ENCODE data around the gene UNC5B.

The UNC5B gene

GRCh38 chr10:71302874-71303568, 90.7 kb downstream of the UNC5B start:
- DNase-seq, result no peak

GRCh38 chr10:71303569-71303907, 91.2 kb downstream of the UNC5B start:
- DNase-seq, result no peak

GRCh38 chr10:71304914-71305313, 92.5 kb downstream of the UNC5B start:
- no peak for DNase-seq

- no peak for DNase-seq
Measured at GRCh38 chr10:71306979-71307378, 94.6 kb downstream of the UNC5B start.

GRCh38 chr10:71307469-71308085, 95.2 kb downstream of the UNC5B start:
- no peak for DNase-seq

- DNase-seq, result no peak
Measured at GRCh38 chr10:71308244-71308643, 95.9 kb downstream of the UNC5B start.

GRCh38 chr10:71308985-71309384, 96.6 kb downstream of the UNC5B start:
- DNase-seq, result no peak

- no peak for DNase-seq
Measured at GRCh38 chr10:71309919-71310318, 97.5 kb downstream of the UNC5B start.

- no peak for DNase-seq
Measured at GRCh38 chr10:71312220-71312619, 99.8 kb downstream of the UNC5B start.

GRCh38 chr10:71312811-71313789, 100.7 kb downstream of the UNC5B start:
- no peak for DNase-seq

GRCh38 chr10:71314028-71314693, 101.8 kb downstream of the UNC5B start:
- peak; percentile 78 for DNase-seq

- DNase-seq, result no peak
Measured at GRCh38 chr10:71314694-71315225, 102.4 kb downstream of the UNC5B start.

- no peak for DNase-seq
Measured at GRCh38 chr10:71316056-71316785, 103.9 kb downstream of the UNC5B start.

- DNase-seq, result no peak
Measured at GRCh38 chr10:71316786-71317160, 104.4 kb downstream of the UNC5B start.

GRCh38 chr10:71317739-71318138, 105.4 kb downstream of the UNC5B start:
- DNase-seq, result no peak

GRCh38 chr10:71319042-71319799, 106.9 kb downstream of the UNC5B start, which contains the start of gene SLC29A3:
Gene SLC29A3, plus strand, starts transcription at chr10:71319259. Its CDS starts 51 bp downstream, at chr10:71319310.
- DNase-seq, result peak; percentile 92

GRCh38 chr10:71319800-71320392, 107.5 kb downstream of the UNC5B start:
- DNase-seq, result no peak

GRCh38 chr10:71320592-71320991, 108.2 kb downstream of the UNC5B start:
- no peak for DNase-seq

- DNase-seq, result no peak
Measured at GRCh38 chr10:71321386-71321785, 109.0 kb downstream of the UNC5B start.

GRCh38 chr10:71323407-71323806, 111.0 kb downstream of the UNC5B start:
- no peak for DNase-seq

GRCh38 chr10:71324743-71325142, 112.4 kb downstream of the UNC5B start:
- DNase-seq, result no peak
